Renal cortical epithelial cell (primary cell): ENCODE data around the gene ATP2B2. TPM values are rescaled to one million over a fixed set of nuclear protein-coding genes. Genes with fewer than 3 reads are reported as not detected.

Source experiments
- DNase-seq: peaks from one replicate; pipeline ENCODE4 v3.0.0-alpha.2; 2011; ENCODE audit warnings: low read depth
- total RNA-seq: library from RNA; depleted of rRNA; stranded (reverse); fragments of >200 nt; gene quantifications from 2 replicates; pipeline ENCODE4 v1.2.3, GENCODE V29; 2014

The ATP2B2 gene
- total RNA-seq, 1 donor from 2014 or later: under 0.01 TPM

- DNase-seq: no peak
Observed at GRCh38 chr3:10493202-10493589, 12.2 kb downstream of the ATP2B2 start.

DNA sequence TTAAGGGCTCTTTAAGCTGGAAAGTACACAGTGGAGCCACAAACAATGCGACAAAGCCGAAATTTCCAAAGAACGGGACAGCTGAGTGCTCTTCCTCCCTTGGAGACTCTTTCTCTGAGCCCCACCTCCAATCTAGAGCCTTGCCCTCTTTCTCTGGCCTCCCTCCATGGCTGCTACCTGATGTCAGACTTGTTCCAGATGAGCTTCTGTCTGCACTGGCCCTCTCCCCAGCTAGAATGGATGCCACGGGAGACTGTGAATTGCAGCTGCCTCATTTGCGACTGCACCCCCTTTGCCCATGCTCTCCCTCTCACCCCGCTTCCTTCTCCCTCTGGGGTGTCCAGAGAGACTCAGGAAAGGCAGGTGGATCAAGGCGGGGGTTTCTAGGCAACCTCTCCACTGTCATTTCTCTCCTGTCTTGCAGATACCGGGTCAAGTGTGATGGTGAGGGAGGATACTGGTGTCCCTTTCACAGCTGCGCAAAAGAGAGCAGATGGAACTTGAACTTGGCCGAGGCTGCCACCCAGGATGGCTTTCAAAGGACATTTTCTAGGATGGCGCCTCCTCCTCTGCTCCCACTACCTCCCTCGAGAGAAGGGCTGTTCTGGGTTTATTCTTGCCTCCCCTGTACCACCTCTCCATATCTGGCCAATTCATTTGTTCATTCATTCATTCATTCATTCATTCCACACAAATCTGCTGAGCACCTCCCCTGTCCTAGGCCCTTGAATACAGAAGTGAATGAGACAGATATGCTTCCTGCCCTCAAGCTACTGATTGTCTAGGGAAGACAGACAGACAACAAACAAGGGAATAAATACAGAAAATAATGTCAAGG is 12.8 kb downstream of the ATP2B2 start:
- no peak for DNase-seq

- DNase-seq: no peak
Observed at GRCh38 chr3:10489746-10490483, 15.5 kb downstream of the ATP2B2 start.

DNA sequence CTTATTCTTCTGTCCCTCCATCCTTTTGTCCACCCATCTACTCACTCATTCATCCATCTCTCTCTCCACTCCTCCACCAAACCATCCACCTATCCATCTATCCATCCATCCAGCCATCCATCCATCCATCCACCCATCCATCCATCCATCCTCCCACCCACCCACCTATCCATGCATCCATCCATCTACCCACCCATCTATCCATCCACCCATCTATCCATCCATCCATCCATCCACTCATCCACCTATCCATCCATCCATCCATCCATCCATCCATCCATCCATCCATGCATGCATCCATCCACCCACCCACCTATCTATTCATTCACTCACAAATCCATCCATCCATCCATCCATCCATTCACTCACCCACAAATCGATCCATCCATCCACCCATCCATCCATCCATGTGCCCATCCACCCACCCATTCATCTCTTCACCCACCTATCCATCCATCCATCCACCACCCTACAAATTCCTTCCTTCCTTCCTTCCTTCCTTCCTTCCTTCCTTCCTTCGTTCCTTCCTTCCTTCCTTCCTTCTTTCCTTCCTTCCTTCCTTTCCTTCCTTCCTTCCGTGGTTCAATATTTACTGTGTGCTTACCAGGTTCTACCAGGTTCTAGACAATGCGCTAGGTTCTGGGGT is 17.3 kb downstream of the ATP2B2 start:
- no peak for DNase-seq

- no peak for DNase-seq
Observed at GRCh38 chr3:10485806-10486205, 19.6 kb downstream of the ATP2B2 start.

- no peak for DNase-seq
Observed at GRCh38 chr3:10485380-10485779, 20.0 kb downstream of the ATP2B2 start.

DNA sequence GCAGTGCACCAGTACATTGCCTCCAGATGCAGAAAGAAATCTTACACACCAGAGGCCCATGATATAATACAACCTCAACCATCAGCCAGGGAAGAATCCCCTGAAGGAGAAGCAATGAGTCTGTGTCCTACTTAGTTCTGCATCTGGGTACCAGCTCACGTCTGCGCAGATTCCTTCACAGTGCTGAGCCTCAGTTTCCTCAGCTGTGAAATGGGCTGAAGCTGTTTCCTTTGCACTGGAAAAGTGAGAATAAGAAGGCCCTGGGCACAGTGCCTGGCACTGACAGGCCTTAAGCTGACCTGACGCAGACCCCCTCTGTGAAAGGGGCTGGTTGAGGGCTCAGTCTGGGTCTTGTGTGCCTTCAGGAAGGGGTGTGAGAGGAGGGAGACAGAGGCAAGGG is 20.7 kb downstream of the ATP2B2 start:
- no peak for DNase-seq

GRCh38 chr3:10483686-10484345 is 21.6 kb downstream of the ATP2B2 start:
- DNase-seq: no peak

- DNase-seq: no peak
Observed at GRCh38 chr3:10483364-10483675, 22.1 kb downstream of the ATP2B2 start.

DNA sequence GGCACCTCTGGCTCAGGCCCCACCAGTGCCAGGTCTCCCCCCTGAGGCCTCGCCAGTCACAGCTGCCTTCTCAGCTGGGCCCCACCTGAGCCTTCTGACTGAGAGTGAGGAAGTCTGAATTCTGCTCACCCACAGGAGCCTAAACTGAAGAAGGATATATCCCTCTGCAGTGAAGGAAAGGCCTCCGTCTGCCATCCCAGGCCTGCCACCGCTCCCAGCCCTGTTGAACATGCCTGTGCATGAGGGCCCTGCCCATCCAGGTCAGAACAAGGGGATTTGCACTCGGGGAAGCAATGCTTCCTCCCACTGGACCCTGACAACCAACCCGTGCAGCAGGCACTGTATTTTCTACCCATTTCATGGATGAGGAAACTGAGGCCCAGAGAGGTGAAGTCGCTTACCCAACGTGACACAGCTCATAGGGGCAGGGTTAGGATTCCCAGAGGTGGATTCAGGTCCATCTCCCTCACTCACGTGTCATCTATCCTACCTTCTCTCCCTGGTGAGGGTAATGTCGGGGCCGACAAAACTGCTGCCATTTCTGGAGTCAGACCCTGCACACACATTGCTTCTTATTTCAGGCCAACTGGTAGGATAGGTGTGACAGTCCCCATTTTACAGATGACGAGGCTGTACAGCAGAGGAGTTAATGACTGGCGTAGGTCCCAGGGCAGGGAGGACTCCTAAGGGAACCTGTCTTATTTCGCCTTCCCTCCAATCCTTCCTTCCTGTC is 22.6 kb downstream of the ATP2B2 start:
- DNase-seq: no peak

- no peak for DNase-seq
Observed at GRCh38 chr3:10480871-10481378, 24.5 kb downstream of the ATP2B2 start.

- no peak for DNase-seq
Observed at GRCh38 chr3:10479311-10479710, 26.1 kb downstream of the ATP2B2 start.

GRCh38 chr3:10475983-10476382 is 29.4 kb downstream of the ATP2B2 start:
- no peak for DNase-seq

DNA sequence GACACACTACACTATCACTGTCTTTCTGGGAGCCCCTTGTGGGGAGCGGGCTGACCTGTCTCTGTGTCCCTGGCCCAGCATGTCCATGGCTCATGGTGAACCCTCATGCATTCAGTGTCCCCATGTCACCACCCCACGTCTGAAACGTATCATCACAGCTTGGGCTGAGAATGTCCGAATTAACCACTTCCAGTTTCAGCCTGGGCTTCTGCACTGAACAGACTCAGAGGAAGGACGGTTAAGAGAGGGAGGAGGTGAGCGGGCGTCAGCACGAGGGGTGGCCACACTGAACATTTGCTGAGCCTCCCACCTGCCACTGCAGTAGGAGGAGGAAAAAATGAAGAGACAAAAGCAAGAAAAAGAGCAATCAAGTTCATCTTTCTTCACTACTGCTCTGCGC is 30.5 kb downstream of the ATP2B2 start:
- no peak for DNase-seq

- DNase-seq: no peak
Observed at GRCh38 chr3:10474275-10474646, 31.1 kb downstream of the ATP2B2 start.

- DNase-seq: no peak
Observed at GRCh38 chr3:10473581-10474274, 31.7 kb downstream of the ATP2B2 start.

- DNase-seq: no peak
Observed at GRCh38 chr3:10472877-10473440, 32.4 kb downstream of the ATP2B2 start.

DNA sequence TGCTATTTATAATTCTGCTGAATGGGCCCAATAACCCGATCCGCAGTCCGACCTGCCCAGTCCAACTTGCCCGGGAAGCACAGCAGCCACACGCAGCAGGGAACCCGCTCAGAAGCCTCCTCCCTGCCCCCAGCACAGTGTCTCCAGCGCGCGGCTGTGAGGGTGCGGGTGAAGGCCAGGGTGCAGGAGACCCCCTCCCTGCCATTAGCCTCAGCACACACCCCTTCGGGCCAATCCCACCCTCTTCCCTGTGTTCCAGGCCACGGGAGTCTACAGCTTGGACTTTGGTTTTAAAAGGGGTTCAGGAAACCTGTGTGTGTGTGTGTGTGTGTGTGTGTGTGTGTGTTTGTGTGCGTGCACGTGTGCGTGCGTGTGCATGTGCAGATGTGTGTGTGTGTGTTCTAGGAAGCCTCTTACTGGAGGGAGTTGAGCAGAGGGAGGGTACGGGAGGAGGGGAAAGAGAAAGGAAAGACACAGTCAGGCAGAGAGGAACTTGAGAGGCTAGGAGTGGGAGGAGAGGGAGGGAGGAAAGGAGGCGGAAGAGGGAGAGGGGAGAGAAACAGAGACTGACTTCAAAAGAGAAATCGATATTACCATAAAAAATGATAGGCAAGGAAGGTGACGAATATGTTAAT is 34.2 kb downstream of the ATP2B2 start:
- DNase-seq: no peak

DNA sequence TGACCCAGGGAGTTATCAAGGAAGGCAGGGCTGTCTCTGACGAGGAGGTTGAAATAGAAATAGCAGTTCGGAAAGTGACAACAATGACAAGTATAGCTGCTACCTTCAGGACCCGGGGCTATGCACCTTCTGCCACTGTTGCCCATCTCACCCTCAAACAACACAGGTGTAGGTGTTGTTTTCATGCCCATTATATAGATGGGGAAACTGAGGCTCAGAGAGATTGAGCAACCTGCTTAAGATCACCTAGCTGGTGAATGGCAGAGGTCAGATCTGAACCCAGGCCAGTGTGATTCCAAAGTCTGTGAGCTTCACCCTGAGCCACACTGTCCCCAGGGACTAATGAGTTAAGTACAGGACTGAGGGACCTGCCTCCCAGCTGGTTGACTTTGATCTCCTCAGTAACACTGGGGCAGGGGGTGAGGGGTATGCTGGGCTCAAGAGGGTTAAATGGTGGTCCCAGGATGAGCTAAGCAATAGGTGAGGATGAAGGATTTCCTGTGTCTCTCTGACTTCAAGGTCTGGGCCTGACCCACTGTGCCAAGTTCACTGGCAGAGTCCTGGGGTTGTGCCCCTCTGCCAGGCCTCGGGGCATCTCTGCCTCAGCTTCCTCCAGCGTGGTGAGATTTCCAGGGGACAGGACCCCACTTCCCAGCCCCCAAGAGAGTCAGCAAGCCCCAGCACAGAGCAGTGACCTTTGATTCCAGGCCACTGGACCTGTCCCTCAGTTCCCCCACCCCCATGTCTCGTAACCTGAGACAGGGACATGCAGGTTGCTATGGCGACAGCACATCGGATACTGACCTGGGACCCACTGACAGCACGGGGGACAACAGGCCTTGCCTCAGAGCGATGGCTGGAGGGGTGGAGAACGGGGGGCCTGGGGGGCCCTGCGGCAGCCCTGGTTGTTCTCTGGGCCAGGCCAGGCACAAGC is 35.0 kb downstream of the ATP2B2 start:
- DNase-seq: no peak
